PC-3 (cell line): ENCODE measurements around the gene C15orf40. TPM values are rescaled to one million over a fixed set of nuclear protein-coding genes. Genes with fewer than 3 reads are reported as not detected.

Source experiments
- ATAC-seq: fragments of 200-7000 bp; cut with Tn5 transposase; 2 replicates; pipeline ENCODE4 v1.9.1; 2020; ENCODE audit warnings: mild to moderate bottlenecking, moderate library complexity
- BruUV-seq: library from RNA; stranded (reverse); fragments of 400-500 nt; replicated peaks from 2 replicates; lab custom pipeline; 2021; lab: Mats Ljungman, UMichigan
- CTCF ChIA-PET: fragments of 300-600 bp; sonication (Branson Sonifier 250); formaldehyde crosslinking; loops from one replicate; lab custom pipeline; 2022; ENCODE audit warnings: antibody characterized with exemption; lab: Charles Lee
- POLR2A ChIA-PET: fragments of 300-600 bp; sonication (Branson Sonifier 250); formaldehyde crosslinking; loops from one replicate; lab custom pipeline; 2022; ENCODE audit warnings: antibody characterized with exemption; ENCODE audit not compliant: unreplicated experiment; lab: Charles Lee
- DNase-seq: peaks from one replicate; pipeline ENCODE4 v3.0.0-alpha.2; 2015
- H2AFZ ChIP-seq: fragments of 300-600 bp; sonication (generic); 2 replicates; pipeline ENCODE4 v1.6.0; 2016; ENCODE audit warnings: antibody characterized with exemption, low read length
- H3F3A ChIP-seq: fragments of 300-600 bp; sonication (generic); one replicate; pipeline ENCODE4 v1.6.0; 2017; ENCODE audit warnings: antibody characterized with exemption, low read length, control low read depth, mild to moderate bottlenecking; ENCODE audit not compliant: unreplicated experiment
- H3K27ac ChIP-seq: fragments of 300-600 bp; sonication (generic); 2 replicates; pipeline ENCODE4 v1.5.1; 2016; ENCODE audit warnings: mild to moderate bottlenecking, low read length
- H3K27me3 ChIP-seq: fragments of 300-600 bp; sonication (generic); 2 replicates; pipeline ENCODE4 v1.6.1; 2016; ENCODE audit warnings: low read length, mixed read lengths
- H3K36me3 ChIP-seq: fragments of 300-600 bp; sonication (generic); 2 replicates; pipeline ENCODE4 v1.6.1; 2016; ENCODE audit warnings: low read depth, mixed run types, low read length, mixed read lengths
- H3K4me1 ChIP-seq: fragments of 300-600 bp; sonication (generic); 2 replicates; pipeline ENCODE4 v1.5.1; 2016; ENCODE audit warnings: low read length; ENCODE audit not compliant: insufficient read depth
- H3K4me2 ChIP-seq: fragments of 300-600 bp; sonication (generic); 2 replicates; pipeline ENCODE4 v1.6.0; 2016; ENCODE audit warnings: low read length
- H3K4me3 ChIP-seq: fragments of 300-600 bp; sonication (generic); 2 replicates; pipeline ENCODE4 v1.5.1; 2016; ENCODE audit warnings: mild to moderate bottlenecking, low read length, mixed read lengths
- H3K79me2 ChIP-seq: fragments of 300-600 bp; sonication (generic); 2 replicates; pipeline ENCODE4 v1.6.1; 2017; ENCODE audit warnings: low read length, mixed read lengths
- H3K9ac ChIP-seq: fragments of 300-600 bp; sonication (generic); 2 replicates; pipeline ENCODE4 v1.6.0; 2016; ENCODE audit warnings: mild to moderate bottlenecking, low read length
- H3K9me2 ChIP-seq: fragments of 300-600 bp; sonication (generic); replicated peaks from 2 replicates; pipeline ENCODE4 v1.6.1; 2016; ENCODE audit warnings: mixed run types, low read length, mixed read lengths
- H3K9me3 ChIP-seq: fragments of 300-600 bp; sonication (generic); 2 replicates; pipeline ENCODE4 v1.6.1; 2016; ENCODE audit warnings: low read length, mixed read lengths
- H4K20me1 ChIP-seq: fragments of 300-600 bp; sonication (generic); 2 replicates; pipeline ENCODE4 v1.6.1; 2016; ENCODE audit warnings: low read length, mixed read lengths
- CTCF ChIP-seq: fragments of 300-600 bp; sonication (generic); conservative IDR thresholded peaks from 2 replicates; pipeline ENCODE4 v1.5.1; 2017; ENCODE audit warnings: antibody characterized with exemption, low read depth, mild to moderate bottlenecking, low read length
- EZH2 ChIP-seq: fragments of 300-600 bp; sonication (generic); IDR thresholded peaks from one replicate; pipeline ENCODE4 v1.6.1; 2017; ENCODE audit warnings: antibody characterized with exemption, mild to moderate bottlenecking, low read length; ENCODE audit not compliant: unreplicated experiment
- EZH2phosphoT487 ChIP-seq: fragments of 300-600 bp; sonication (generic); IDR thresholded peaks from 2 replicates; pipeline ENCODE4 v1.6.1; 2018; ENCODE audit warnings: mild to moderate bottlenecking, antibody characterized with exemption, low read length, borderline replicate concordance
- intact Hi-C: fragments of 100-400 bp; cut with micrococcal nuclease; formaldehyde crosslinking; loops from 2 replicates; pipeline ENCODE4 v1.9.0; 2023
- total RNA-seq: library from RNA; depleted of rRNA; stranded (reverse); fragments of >200 nt; gene quantifications from 2 replicates; pipeline ENCODE4 v1.2.3, GENCODE V29; 2014

The C15orf40 gene
- total RNA-seq, 1 experiment from 2014 or later = 25.8 TPM

DNA sequence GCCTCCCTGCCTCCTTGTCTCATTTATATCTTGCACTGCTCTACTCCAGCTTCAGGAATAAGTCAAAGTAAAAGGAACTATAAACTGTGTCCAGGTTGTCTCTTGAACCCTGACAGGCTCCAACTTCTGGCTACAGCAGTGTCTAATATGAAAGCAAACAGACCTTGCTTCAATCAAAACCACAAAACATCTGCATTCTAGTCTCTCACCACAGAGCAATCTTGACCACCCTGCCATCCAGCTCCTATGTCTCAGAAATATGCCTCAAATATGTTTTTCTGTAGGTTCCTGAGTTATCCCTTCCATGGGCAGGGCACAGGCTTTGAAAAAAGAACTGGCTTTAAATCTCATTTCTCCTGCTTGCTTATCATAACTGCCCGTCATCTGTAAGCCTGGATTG, 38.4 kb downstream of the C15orf40 start:
- H3F3A ChIP-seq = no peaks in the 10 kb centered on the region
- no peaks in the 10 kb centered on the region for H3K9me3 ChIP-seq
- ATAC-seq = no peak
- no peak overlapping the region for H3K9ac ChIP-seq
- H2AFZ ChIP-seq = no peak overlapping the region
- no peaks in the 10 kb centered on the region for H3K36me3 ChIP-seq
- intact Hi-C loops = no loop called here
- DNase-seq = no peak
- BruUV-seq = no TSS peak
- TF ChIP-seq EZH2 = no peak
- no peak for TF ChIP-seq CTCF
- no peak for TF ChIP-seq EZH2phosphoT487
- ChIA-PET POLR2A (no interaction called here), CTCF (no interaction called here)
- H3K27ac ChIP-seq = no peak overlapping the region
- H4K20me1 ChIP-seq = no peaks in the 10 kb centered on the region
- no peak overlapping the region for H3K4me2 ChIP-seq
- H3K79me2 ChIP-seq = no peaks in the 10 kb centered on the region
- H3K4me3 ChIP-seq = no peak overlapping the region
- H3K9me2 ChIP-seq = no peaks in the 10 kb centered on the region
- H3K27me3 ChIP-seq = no peaks in the 10 kb centered on the region
- H3K4me1 ChIP-seq = no peaks in the 10 kb centered on the region

DNA sequence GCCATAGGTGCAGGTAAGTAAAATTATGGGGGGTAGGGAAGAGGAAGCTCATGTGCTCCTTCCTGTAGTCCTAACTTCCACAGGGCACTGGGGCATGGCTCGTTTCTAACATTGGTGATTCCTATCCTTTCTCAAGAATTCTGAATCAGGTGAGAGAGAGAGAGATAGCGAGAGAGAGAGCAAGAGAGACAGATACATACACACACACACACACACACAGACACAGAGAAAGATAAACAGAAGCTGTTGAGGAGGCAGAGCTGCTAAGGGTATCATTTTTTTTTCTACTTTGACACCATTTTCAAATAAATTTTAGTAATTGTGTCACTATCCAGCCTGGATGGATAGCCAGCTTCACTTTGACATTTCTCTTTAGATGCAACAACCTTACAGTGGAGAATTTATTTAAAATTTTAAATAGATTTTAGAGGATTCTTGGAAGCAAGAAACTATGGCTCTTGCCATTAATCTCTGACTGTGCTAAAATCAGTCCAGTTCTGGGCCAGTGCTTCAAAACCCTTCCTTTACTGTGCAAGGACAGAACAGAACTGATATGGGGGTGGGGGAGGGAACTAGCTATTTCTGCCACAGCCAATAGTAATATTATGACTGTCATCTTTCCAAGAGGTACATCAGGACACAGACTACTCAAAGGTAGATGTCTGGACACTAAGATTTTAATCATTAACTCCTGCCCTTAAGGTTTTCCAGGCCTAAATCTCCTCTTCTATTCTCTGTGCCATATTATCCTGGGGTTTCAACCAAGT, 40.0 kb downstream of the C15orf40 start:
- intact Hi-C loops = no loop called here
- ATAC-seq (no peak), DNase-seq (no peak)
- H4K20me1 ChIP-seq = no peaks in the 10 kb centered on the region
- H2AFZ ChIP-seq = no peak overlapping the region
- ChIA-PET CTCF (no interaction called here), POLR2A (interaction anchor here (0.5 kb wide), 1 partner anchor 148 kb away, joined by 6 read pairs; no protein-coding TSS in a partner anchor)
- H3K27me3 ChIP-seq = no peaks in the 10 kb centered on the region
- no peak overlapping the region for H3K27ac ChIP-seq
- no peaks in the 10 kb centered on the region for H3F3A ChIP-seq
- H3K9me2 ChIP-seq = no peaks in the 10 kb centered on the region
- no peak overlapping the region for H3K9ac ChIP-seq
- H3K9me3 ChIP-seq = no peaks in the 10 kb centered on the region
- no TSS peak for BruUV-seq
- no peak for TF ChIP-seq EZH2phosphoT487
- no peak for TF ChIP-seq EZH2
- no peak for TF ChIP-seq CTCF
- H3K4me3 ChIP-seq = no peak overlapping the region
- H3K36me3 ChIP-seq = no peaks in the 10 kb centered on the region
- no peak overlapping the region for H3K4me2 ChIP-seq
- no peaks in the 10 kb centered on the region for H3K4me1 ChIP-seq
- no peaks in the 10 kb centered on the region for H3K79me2 ChIP-seq

- intact Hi-C loops = no loop called here
- Histone ChIP-seq H3F3A (no peaks in the 10 kb centered on the region), H3K4me1 (no peaks in the 10 kb centered on the region)
These were observed 40.7 kb downstream of the C15orf40 start for GRCh38 chr15:82970696-82971095.

More at GRCh38 chr15:82970696-82971095, 40.7 kb downstream of the C15orf40 start:
- no peaks in the 10 kb centered on the region for H4K20me1 ChIP-seq
- no peaks in the 10 kb centered on the region for H3K36me3 ChIP-seq
- H3K9me3 ChIP-seq = no peaks in the 10 kb centered on the region
- no peak overlapping the region for H3K4me2 ChIP-seq
- H3K4me3 ChIP-seq = no peak overlapping the region
- no peaks in the 10 kb centered on the region for H3K9me2 ChIP-seq
- H3K9ac ChIP-seq = no peak overlapping the region
- H3K79me2 ChIP-seq = no peaks in the 10 kb centered on the region
- H2AFZ ChIP-seq = no peak overlapping the region
- ChIA-PET POLR2A (interaction anchor here (0.5 kb wide), 1 partner anchor 147 kb away, joined by 6 read pairs; no protein-coding TSS in a partner anchor), CTCF (no interaction called here)
- no peak for ATAC-seq
- TF ChIP-seq EZH2 (no peak), CTCF (no peak), EZH2phosphoT487 (no peak)
- H3K27ac ChIP-seq = no peak overlapping the region
- no peaks in the 10 kb centered on the region for H3K27me3 ChIP-seq
- DNase-seq = no peak
- BruUV-seq = no TSS peak
